ENCODE results near the gene SPATS2L. TPM values are rescaled to one million over a fixed set of nuclear protein-coding genes. Genes with fewer than 3 reads are reported as not detected.

Gene SPATS2L
- total and polyA plus RNA-seq, 2 of the 13 experiments (the other 11 are each of a cell fraction or from before 2014, with no cell fraction given), result 154 to 212 TPM

DNA sequence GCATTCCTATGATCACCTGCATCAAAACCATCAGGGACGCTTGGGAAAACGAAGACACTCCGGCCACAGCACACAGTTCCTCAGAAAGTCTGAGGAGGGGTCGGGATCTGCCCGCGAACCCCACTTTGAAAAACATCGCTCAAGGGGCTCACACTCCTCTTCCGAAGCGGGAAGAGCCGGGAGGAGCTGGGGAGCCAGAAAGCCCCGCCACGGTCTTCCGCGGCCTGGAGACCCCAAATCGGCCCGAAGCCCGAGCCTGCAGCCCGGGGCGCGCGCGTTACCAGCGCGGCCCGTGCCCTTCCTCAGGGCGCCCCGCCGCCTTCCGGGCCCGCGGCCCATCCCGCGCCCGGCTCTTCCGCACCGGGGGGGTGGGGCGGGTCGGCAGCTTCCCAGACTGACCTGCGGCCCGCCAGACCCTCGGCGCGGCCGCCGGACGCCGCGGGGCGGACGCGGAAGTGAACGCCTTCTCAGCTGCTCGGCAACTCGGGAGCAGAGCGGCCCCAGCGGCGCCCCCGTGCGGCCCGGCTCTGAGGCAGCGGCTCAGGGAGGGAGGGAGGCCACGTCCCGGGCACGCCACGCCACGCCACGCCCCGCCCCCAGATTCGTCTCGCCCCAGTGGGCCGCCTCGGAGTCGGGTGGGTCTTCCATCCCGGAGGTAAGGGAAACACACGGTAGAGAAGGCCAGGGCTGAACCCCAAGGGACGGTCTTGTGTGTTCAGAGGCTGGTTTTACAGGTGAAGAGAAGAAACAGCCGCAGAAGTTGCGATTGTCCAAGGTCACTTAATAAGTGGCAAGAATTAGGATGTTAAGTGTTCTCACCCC, 203.3 kb downstream of the SPATS2L start, which contains the start of gene KCTD18 (continued):
- TF ChIP-seq NPAS2 (CRISPR knock-in tag; IDR thresholded peaks at IDR 0.05; ENCODE audit: borderline replicate concordance) (no peak), ZFP82 (CRISPR knock-in tag; IDR thresholded peaks at IDR 0.05; ENCODE audit: borderline replicate concordance) (peak; percentile 98; the same call in 1 of the 2 replicates), ARNTL (CRISPR knock-in tag; IDR thresholded peaks at IDR 0.05) (no peak), SOX13 (IDR thresholded peaks at IDR 0.05) (no peak), SOX13 (CRISPR knock-in tag; conservative IDR thresholded peaks at IDR 0.05 in 1 of 2, IDR thresholded peaks at IDR 0.05 in 1 of 2) (peak in 1 of 2 experiments; percentile 66; a peak in 2 of 4 replicates), HMG20B (CRISPR knock-in tag; conservative IDR thresholded peaks at IDR 0.05) (no peak; the same call in 1 of the 2 replicates), ZIK1 (CRISPR knock-in tag; IDR thresholded peaks at IDR 0.05; ENCODE audit: borderline replicate concordance, low read depth) (peak; percentile 80; the same call in 1 of the 2 replicates), ZNF430 (CRISPR knock-in tag; IDR thresholded peaks at IDR 0.05) (peak; percentile 95), TARDBP (CRISPR knock-in tag; IDR thresholded peaks at IDR 0.05) (peak; percentile 92), CENPX (CRISPR knock-in tag; IDR thresholded peaks at IDR 0.05) (no peak), ZEB1 (IDR thresholded peaks at IDR 0.05; ENCODE audit: insufficient replicate concordance, low read depth) (peak; percentile 50), EED (CRISPR knock-in tag; IDR thresholded peaks at IDR 0.05) (no peak; the same call in 1 of the 2 replicates), MBNL3 (CRISPR knock-in tag; conservative IDR thresholded peaks at IDR 0.05) (no peak), SMARCC2 (IDR thresholded peaks at IDR 0.05) (no peak), SRSF1 (optimal IDR thresholded peaks at IDR 0.05; ENCODE audit: low read depth, low read length) (peak; percentile 22), SIX4 (CRISPR knock-in tag; IDR thresholded peaks at IDR 0.05) (0 out of 2 replicates have a peak, but pooled peaks have one; percentile 57), ZSCAN21 (CRISPR knock-in tag; IDR thresholded peaks at IDR 0.05; ENCODE audit: borderline replicate concordance) (peak; percentile 94)
- TF ChIP-seq, protein P1, sequence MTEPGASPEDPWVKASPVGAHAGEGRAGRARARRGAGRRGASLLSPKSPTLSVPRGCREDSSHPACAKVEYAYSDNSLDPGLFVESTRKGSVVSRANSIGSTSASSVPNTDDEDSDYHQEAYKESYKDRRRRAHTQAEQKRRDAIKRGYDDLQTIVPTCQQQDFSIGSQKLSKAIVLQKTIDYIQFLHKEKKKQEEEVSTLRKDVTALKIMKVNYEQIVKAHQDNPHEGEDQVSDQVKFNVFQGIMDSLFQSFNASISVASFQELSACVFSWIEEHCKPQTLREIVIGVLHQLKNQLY (CRISPR knock-in tag; IDR thresholded peaks at IDR 0.05), result no peak
- TF ChIP-seq, protein P2, sequence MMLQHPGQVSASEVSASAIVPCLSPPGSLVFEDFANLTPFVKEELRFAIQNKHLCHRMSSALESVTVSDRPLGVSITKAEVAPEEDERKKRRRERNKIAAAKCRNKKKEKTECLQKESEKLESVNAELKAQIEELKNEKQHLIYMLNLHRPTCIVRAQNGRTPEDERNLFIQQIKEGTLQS (CRISPR knock-in tag; IDR thresholded peaks at IDR 0.05), result peak; percentile 69
- TF ChIP-seq, protein P3, sequence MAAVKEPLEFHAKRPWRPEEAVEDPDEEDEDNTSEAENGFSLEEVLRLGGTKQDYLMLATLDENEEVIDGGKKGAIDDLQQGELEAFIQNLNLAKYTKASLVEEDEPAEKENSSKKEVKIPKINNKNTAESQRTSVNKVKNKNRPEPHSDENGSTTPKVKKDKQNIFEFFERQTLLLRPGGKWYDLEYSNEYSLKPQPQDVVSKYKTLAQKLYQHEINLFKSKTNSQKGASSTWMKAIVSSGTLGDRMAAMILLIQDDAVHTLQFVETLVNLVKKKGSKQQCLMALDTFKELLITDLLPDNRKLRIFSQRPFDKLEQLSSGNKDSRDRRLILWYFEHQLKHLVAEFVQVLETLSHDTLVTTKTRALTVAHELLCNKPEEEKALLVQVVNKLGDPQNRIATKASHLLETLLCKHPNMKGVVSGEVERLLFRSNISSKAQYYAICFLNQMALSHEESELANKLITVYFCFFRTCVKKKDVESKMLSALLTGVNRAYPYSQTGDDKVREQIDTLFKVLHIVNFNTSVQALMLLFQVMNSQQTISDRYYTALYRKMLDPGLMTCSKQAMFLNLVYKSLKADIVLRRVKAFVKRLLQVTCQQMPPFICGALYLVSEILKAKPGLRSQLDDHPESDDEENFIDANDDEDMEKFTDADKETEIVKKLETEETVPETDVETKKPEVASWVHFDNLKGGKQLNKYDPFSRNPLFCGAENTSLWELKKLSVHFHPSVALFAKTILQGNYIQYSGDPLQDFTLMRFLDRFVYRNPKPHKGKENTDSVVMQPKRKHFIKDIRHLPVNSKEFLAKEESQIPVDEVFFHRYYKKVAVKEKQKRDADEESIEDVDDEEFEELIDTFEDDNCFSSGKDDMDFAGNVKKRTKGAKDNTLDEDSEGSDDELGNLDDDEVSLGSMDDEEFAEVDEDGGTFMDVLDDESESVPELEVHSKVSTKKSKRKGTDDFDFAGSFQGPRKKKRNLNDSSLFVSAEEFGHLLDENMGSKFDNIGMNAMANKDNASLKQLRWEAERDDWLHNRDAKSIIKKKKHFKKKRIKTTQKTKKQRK (IDR thresholded peaks at IDR 0.05; ENCODE audit: low read length), result no peak
- TF ChIP-seq, protein P4, sequence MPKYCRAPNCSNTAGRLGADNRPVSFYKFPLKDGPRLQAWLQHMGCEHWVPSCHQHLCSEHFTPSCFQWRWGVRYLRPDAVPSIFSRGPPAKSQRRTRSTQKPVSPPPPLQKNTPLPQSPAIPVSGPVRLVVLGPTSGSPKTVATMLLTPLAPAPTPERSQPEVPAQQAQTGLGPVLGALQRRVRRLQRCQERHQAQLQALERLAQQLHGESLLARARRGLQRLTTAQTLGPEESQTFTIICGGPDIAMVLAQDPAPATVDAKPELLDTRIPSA (CRISPR knock-in tag; IDR thresholded peaks at IDR 0.05; ENCODE audit: borderline replicate concordance), result peak; percentile 91; the same call in 1 of the 2 replicates
- TF ChIP-seq, protein P5, sequence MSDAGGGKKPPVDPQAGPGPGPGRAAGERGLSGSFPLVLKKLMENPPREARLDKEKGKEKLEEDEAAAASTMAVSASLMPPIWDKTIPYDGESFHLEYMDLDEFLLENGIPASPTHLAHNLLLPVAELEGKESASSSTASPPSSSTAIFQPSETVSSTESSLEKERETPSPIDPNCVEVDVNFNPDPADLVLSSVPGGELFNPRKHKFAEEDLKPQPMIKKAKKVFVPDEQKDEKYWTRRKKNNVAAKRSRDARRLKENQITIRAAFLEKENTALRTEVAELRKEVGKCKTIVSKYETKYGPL (CRISPR knock-in tag; IDR thresholded peaks at IDR 0.05), result no peak
